Ascending aorta (tissue), 2 donors: ENCODE data around the gene RFWD3. TPM values are rescaled to one million over a fixed set of nuclear protein-coding genes. Genes with fewer than 3 reads are reported as not detected.

Experiments used
- DNase-seq, 2 donors: peaks; one replicate each; pipeline ENCODE4 v3.0.0-alpha.2; 2019; ENCODE audit warnings: low spot score in 2 of 2
- H3K27ac ChIP-seq, 2 donors: fragments of 200-600 bp; sonication (generic); one replicate each; pipeline ENCODE4 v1.5.1; 2016 to 2017; ENCODE audit warnings: mild to moderate bottlenecking in 1 of 2
- H3K27me3 ChIP-seq: fragments of 200-600 bp; sonication (generic); one replicate; pipeline ENCODE4 v1.5.1; 2017
- H3K36me3 ChIP-seq, 2 donors: fragments of 200-600 bp; sonication (generic); one replicate each; pipeline ENCODE4 v1.5.1; 2016
- H3K4me1 ChIP-seq, 2 donors: fragments of 200-600 bp; sonication (generic); one replicate each; pipeline ENCODE4 v1.5.1; 2016 to 2017; ENCODE audit warnings: mild to moderate bottlenecking in 1 of 2
- H3K4me3 ChIP-seq, 2 donors: fragments of 200-600 bp; sonication (generic); one replicate each; pipeline ENCODE4 v1.5.1; 2016 to 2017; ENCODE audit warnings: mild to moderate bottlenecking in 1 of 2
- H3K9me3 ChIP-seq, 2 donors: fragments of 200-600 bp; sonication (generic); one replicate each; pipeline ENCODE4 v1.5.1; 2016
- intact Hi-C: fragments of 100-400 bp; cut with DNase I; formaldehyde crosslinking; loops from one replicate; pipeline ENCODE4 v1.15.1; 2023
- total RNA-seq: library from RNA; depleted of rRNA; stranded (reverse); fragments of >200 nt; gene quantifications from one replicate; pipeline ENCODE4 v1.1.0, GENCODE V29; 2016
- TF ChIP-seq, protein P1 (sequence below), 3 experiments: fragments of 200-600 bp in 2 of 3; fragments of 450-650 bp in 1 of 3; sonication (generic) in 2 of 3; IDR thresholded peaks; one replicate each; pipeline ENCODE4 v1.5.1; 2016 to 2019; ENCODE audit warnings: antibody characterized with exemption in 3 of 3, mild to moderate bottlenecking in 1 of 3, moderate library complexity in 1 of 3

RFWD3 gene
- total RNA-seq, 1 donor from 2014 or later = 54.6 TPM

DNA sequence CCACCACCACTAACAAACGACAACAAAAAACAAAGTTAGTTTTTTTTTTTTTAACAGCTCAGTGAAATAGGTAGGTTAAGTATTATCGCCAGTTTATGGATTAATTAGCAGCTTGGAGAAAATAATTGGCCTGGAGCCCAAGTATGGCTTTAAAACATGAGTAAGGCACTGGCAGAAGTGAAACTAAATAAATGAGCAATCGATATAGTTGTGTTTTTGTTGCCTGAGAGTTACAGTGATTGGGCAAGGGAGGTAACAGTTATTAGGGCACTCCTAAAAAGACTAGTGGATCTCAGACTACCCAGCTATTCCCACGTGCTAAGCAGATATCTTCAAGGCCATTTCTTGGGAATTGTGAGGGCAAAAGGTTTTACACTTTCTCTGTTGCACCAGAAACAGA is 31.5 kb upstream of the RFWD3 start:
- Histone ChIP-seq H3K4me3 (no peak overlapping the region), H3K27me3 (no peaks in the 10 kb centered on the region), H3K27ac (no peak overlapping the region), H3K36me3 (peaks cover 6 to 9% of the 10 kb centered on the region in 2 donors), H3K4me1 (peaks cover 0 to 4% of the 10 kb centered on the region in 2 donors), H3K9me3 (no peaks in the 10 kb centered on the region)
- DNase-seq = no peak
- TF ChIP-seq, protein P1, sequence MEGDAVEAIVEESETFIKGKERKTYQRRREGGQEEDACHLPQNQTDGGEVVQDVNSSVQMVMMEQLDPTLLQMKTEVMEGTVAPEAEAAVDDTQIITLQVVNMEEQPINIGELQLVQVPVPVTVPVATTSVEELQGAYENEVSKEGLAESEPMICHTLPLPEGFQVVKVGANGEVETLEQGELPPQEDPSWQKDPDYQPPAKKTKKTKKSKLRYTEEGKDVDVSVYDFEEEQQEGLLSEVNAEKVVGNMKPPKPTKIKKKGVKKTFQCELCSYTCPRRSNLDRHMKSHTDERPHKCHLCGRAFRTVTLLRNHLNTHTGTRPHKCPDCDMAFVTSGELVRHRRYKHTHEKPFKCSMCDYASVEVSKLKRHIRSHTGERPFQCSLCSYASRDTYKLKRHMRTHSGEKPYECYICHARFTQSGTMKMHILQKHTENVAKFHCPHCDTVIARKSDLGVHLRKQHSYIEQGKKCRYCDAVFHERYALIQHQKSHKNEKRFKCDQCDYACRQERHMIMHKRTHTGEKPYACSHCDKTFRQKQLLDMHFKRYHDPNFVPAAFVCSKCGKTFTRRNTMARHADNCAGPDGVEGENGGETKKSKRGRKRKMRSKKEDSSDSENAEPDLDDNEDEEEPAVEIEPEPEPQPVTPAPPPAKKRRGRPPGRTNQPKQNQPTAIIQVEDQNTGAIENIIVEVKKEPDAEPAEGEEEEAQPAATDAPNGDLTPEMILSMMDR (IDR thresholded peaks at IDR 0.05) = no peak
- intact Hi-C loops = no loop called here

DNA sequence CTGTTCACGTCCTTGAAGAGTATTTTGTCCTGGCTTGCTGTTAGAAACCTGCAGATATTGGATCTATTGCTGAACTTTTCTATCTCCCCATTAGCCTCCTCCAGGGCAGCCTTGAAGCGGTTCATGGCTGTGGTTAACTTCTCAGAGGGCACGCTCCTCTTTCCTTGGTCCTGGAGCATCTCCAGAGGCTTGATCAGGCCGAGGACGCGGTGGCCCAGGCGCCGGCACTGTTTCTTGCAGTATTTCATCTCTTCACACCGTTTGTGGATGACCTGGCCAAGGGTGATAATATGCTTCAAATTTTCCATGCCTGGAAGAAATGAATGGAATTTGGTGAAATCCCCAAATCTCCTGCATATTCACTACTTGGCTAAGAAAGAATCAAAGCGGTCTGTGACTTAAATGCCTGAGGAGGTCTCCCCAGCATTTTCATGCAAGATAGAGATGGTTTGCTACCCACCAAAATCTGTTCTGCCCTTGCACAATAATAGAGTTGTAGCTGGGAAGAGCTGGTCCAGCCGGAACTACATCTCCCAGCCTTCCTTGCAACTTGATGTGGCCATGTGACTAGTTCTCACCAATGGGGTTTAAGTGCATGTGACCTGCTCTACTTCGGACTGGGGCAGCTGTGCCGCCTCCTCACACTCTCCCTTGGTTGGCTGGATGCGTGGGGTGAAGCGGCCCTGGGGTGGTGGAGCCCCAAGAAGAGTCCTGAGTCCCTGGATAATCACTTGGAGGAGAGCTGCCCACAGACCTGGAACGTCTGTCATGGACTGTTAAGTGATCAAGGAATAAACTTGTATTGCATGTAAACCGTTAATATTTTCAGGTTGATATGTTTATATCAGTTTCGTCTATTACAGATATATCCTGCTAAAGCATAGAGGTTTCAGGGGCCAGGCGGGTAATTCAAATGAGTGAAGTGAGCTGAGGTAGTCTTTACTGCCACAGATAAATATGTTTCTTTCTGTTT is 29.1 kb upstream of the RFWD3 start:
- no peaks in the 10 kb centered on the region for H3K27me3 ChIP-seq
- peaks cover 20 to 30% of the 10 kb centered on the region in 2 donors for H3K36me3 ChIP-seq
- peak overlapping the region; percentile 42 to 60 for H3K4me3 ChIP-seq
- TF ChIP-seq, protein P1 (IDR thresholded peaks at IDR 0.05) = no peak
- DNase-seq = peak; percentile 51 to 91
- no peaks in the 10 kb centered on the region for H3K4me1 ChIP-seq
- H3K9me3 ChIP-seq = no peaks in the 10 kb centered on the region
- peak overlapping the region; percentile 39 to 51 for H3K27ac ChIP-seq
- intact Hi-C loops = no loop called here

DNA sequence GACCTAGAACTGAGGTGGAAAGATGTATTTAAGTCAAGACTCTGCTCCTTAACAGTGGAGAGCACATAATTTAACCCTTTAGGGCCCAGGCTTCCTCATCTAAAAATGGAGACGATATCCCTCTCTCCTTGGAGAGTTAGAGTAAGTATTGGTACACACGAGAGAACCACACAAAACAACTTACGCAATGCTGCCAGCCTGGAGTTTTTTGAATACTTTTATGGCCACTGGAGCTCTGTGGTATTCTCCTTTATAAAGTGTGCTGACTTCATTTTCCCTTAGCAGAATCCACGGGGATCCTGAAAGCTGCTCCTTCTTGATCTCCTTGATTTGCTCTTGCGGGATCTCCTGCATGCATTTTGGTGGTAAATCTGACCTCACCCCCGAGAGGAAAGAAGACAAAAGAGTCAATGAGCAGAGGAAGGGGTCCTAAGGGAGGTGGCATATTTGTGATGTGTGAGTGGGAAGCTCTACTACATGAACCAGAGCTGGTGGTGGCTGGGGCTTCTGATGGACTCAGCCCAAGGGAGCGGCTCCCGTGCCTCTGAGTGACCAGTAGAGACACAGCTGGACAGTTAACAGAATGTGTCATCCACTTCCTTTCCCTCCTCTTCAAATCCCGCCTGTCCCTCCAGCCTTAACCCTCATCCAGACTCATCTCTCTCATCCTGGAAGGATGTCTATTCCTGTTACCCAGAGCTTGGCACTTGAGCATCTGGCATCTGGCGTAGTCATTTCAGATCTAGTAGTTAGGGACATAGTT is 24.6 kb upstream of the RFWD3 start:
- DNase-seq = no peak
- H3K9me3 ChIP-seq = no peaks in the 10 kb centered on the region
- intact Hi-C loops = no loop called here
- peaks cover 25 to 34% of the 10 kb centered on the region in 2 donors for H3K36me3 ChIP-seq
- H3K27ac ChIP-seq = no peak overlapping the region
- H3K27me3 ChIP-seq = no peaks in the 10 kb centered on the region
- no peak overlapping the region for H3K4me3 ChIP-seq
- TF ChIP-seq, protein P1 (IDR thresholded peaks at IDR 0.05) = no peak
- no peaks in the 10 kb centered on the region for H3K4me1 ChIP-seq

DNA sequence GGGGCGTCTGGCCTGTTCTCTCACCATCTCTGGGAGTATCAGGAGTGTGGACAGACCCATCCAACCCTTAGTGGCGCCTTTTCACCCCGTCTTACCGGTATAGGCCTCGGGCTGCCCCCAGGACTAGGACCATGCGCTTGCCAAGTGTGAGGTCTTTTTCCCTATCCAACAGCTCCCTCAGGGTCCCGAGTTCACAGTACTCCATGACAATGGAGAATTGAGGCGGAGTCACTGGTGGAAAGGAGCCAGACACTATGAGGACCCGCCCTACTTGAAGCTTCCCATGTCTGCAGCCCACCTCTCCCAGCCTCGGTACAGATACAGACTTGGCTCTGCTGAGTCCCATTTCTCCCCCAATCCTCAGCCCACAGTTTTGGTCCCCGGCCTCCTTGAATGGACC is 15.9 kb upstream of the RFWD3 start:
- H3K4me3 ChIP-seq = no peak overlapping the region
- intact Hi-C loops = no loop called here
- no peak for DNase-seq
- H3K27me3 ChIP-seq = no peaks in the 10 kb centered on the region
- H3K4me1 ChIP-seq = no peaks in the 10 kb centered on the region
- H3K9me3 ChIP-seq = no peaks in the 10 kb centered on the region
- H3K27ac ChIP-seq = no peak overlapping the region
- TF ChIP-seq, protein P1 (IDR thresholded peaks at IDR 0.05) = no peak
- peaks cover 19 to 48% of the 10 kb centered on the region in 2 donors for H3K36me3 ChIP-seq

DNA sequence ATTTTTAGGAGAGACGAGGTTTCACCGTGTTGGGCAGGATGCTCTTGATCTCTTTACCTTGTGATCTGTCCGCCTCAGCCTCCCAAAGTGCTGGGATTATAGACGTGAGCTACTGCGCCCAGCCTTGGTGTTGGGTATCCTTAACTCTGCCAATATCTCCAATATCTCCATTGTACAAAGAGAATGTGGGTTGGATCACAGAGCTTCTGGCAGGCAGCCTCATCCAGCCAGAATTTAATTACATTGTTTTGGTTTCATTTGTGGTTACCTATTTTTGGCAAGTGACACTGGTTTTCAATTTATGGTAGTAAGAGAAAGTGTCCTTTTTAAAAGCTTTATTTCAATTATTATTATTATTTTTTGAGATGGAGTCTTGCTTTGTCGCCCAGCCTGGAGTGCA is 14.0 kb upstream of the RFWD3 start:
- H3K27me3 ChIP-seq = no peaks in the 10 kb centered on the region
- TF ChIP-seq, protein P1 (IDR thresholded peaks at IDR 0.05) = no peak
- no peak overlapping the region for H3K4me3 ChIP-seq
- no peak overlapping the region for H3K27ac ChIP-seq
- no peak for DNase-seq
- no peaks in the 10 kb centered on the region for H3K9me3 ChIP-seq
- intact Hi-C loops = no loop called here
- H3K36me3 ChIP-seq = peaks cover 31 to 51% of the 10 kb centered on the region in 2 donors
- H3K4me1 ChIP-seq = no peaks in the 10 kb centered on the region
